K562 (cell line): Measurements from ENCODE around the gene CRK. TPM values are rescaled to one million over a fixed set of nuclear protein-coding genes. Genes with fewer than 3 reads are reported as not detected.

ENCODE experiments used
- ATAC-seq: fragments of 200-7000 bp; cut with Tn5 transposase; 3 replicates; pipeline ENCODE4 v1.9.1; 2020; ENCODE audit warnings: moderate library complexity
- BruUV-seq: library from RNA; stranded (reverse); fragments of 400-500 nt; replicated peaks from 2 replicates; lab custom pipeline; 2021; lab: Mats Ljungman, UMichigan
- CTCF ChIA-PET: fragments of 300-600 bp; formaldehyde crosslinking; extraction: SDS; loops from one replicate; lab custom pipeline; 2021; ENCODE audit warnings: low intra/inter-chr PET ratio; lab: Yijun Ruan, JAX
- POLR2A ChIA-PET: fragments of 300-600, 350-650 bp; sonication (Branson Sonifier 250); formaldehyde crosslinking; extraction: SDS; loops from one replicate; lab custom pipeline; 2021; ENCODE audit warnings: antibody characterized with exemption, inconsistent platforms; lab: Yijun Ruan, JAX
- DNase-seq, 4 experiments: peaks; one replicate each; pipeline versions ENCODE4 v3.0.0 to v3.0.0-alpha.2; 2011 to 2018; ENCODE audit warnings: low spot score in 3 of 4, mixed read lengths in 3 of 4; ENCODE audit errors: extremely low read depth in 1 of 4
- FAIRE-seq: peaks from 2 replicates; lab custom pipeline; 2011; peaks lifted over from hg19 to GRCh38; lab: Jason Lieb, UNC
- H2AFZ ChIP-seq: 2 replicates; pipeline ENCODE4 v1.6.0; 2011; ENCODE audit warnings: low read depth, low read length, control low read depth, inconsistent platforms
- H3K27ac ChIP-seq: fragments of 200-600 bp; 3 replicates; pipeline ENCODE4 v1.8.0; 2011; ENCODE audit warnings: low read depth, mild to moderate bottlenecking, control low read depth, inconsistent platforms, low read length, moderate library complexity, mixed read lengths; ENCODE audit errors: extremely low read depth
- H3K27me3 ChIP-seq, 2 experiments: fragments of 300-600 bp in 1 of 2; 2 replicates in 1 of 2; 3 replicates in 1 of 2; pipeline versions ENCODE4 v1.6.0 to v1.8.0; 2011; ENCODE audit warnings: inconsistent platforms in 2 of 2, low read length in 2 of 2, mild to moderate bottlenecking in 1 of 2, mixed read lengths in 1 of 2, moderate library complexity in 1 of 2; ENCODE audit not compliant: control insufficient read depth in 2 of 2, insufficient read depth in 2 of 2
- H3K36me3 ChIP-seq: fragments of 300-600 bp; 3 replicates; pipeline ENCODE4 v1.8.0; 2011; ENCODE audit warnings: mild to moderate bottlenecking, low read length, inconsistent platforms; ENCODE audit not compliant: control insufficient read depth, insufficient read depth
- H3K4me1 ChIP-seq, 2 experiments: fragments of 200-600 bp in 1 of 2; replicated peaks in 1 of 2; 2 replicates in 1 of 2; 3 replicates in 1 of 2; pipeline versions ENCODE4 v1.5.1 to v1.8.0; 2011; ENCODE audit warnings: inconsistent platforms in 2 of 2, low read length in 2 of 2, mild to moderate bottlenecking in 1 of 2, mixed read lengths in 1 of 2, moderate library complexity in 1 of 2; ENCODE audit not compliant: control insufficient read depth in 2 of 2, insufficient read depth in 2 of 2
- H3K4me2 ChIP-seq: 2 replicates; pipeline ENCODE4 v1.6.1; 2011; ENCODE audit warnings: low read length, control low read depth, inconsistent platforms, mixed read lengths; ENCODE audit not compliant: insufficient read depth
- H3K4me3 ChIP-seq: fragments of 200-600 bp; sonication (generic), shearing (Covaris generic); 2 replicates; pipeline ENCODE4 v1.5.1; 2016; ENCODE audit warnings: control low read depth, inconsistent platforms
- H3K79me2 ChIP-seq: fragments of 200-600 bp; 3 replicates; pipeline ENCODE4 v1.8.0; 2011; ENCODE audit warnings: low read length, inconsistent platforms; ENCODE audit not compliant: control insufficient read depth, insufficient read depth
- H3K9ac ChIP-seq, 2 experiments: 2 replicates each; pipeline versions ENCODE4 v1.6.0 to v1.6.1; 2011; ENCODE audit warnings: low read depth in 2 of 2, low read length in 2 of 2, control low read depth in 1 of 2, inconsistent platforms in 1 of 2, mild to moderate bottlenecking in 1 of 2, mixed read lengths in 1 of 2; ENCODE audit not compliant: insufficient read depth in 1 of 2
- H3K9me1 ChIP-seq: one replicate; pipeline ENCODE4 v1.6.0; 2011; ENCODE audit warnings: inconsistent platforms, mild to moderate bottlenecking, low read length, moderate library complexity; ENCODE audit not compliant: control insufficient read depth, insufficient read depth
- H3K9me3 ChIP-seq: replicated peaks from 2 replicates; pipeline ENCODE4 v1.5.1; 2011; ENCODE audit warnings: low read depth, low read length, inconsistent platforms; ENCODE audit not compliant: control insufficient read depth, insufficient read depth
- H4K20me1 ChIP-seq: replicated peaks from 2 replicates; pipeline ENCODE4 v1.6.1; 2011; ENCODE audit warnings: low read length, inconsistent platforms, mixed read lengths; ENCODE audit not compliant: control insufficient read depth, insufficient read depth
- CXXC5 ChIP-seq: fragments of 250-450 bp; sonication (Bioruptor Pico); IDR thresholded peaks from 2 replicates; pipeline ENCODE4 v1.8.0; 2022; ENCODE audit warnings: inconsistent platforms, mild to moderate bottlenecking, moderate library complexity
- EHMT2 ChIP-seq: fragments of 450-650 bp; IDR thresholded peaks from 2 replicates; pipeline ENCODE4 v1.6.1; 2018; ENCODE audit warnings: antibody characterized with exemption
- GABPA ChIP-seq: fragments of 200-800 bp; sonication (Bioruptor generic); conservative IDR thresholded peaks from 2 replicates; pipeline ENCODE4 v1.6.1; 2016; ENCODE audit warnings: low read depth, missing genetic modification characterization, missing compliant biosample characterization
- HDAC2 ChIP-seq: fragments of 450-650 bp; IDR thresholded peaks from 2 replicates; pipeline ENCODE4 v1.6.1; 2016; ENCODE audit warnings: mild to moderate bottlenecking
- ID3 ChIP-seq, 2 experiments: fragments of 250-450 bp in 1 of 2; fragments of 450-650 bp in 1 of 2; sonication (Bioruptor Pico) in 1 of 2; IDR thresholded peaks; 2 replicates each; pipeline versions ENCODE4 v1.6.1 to v1.8.0; 2016 to 2021; ENCODE audit warnings: mild to moderate bottlenecking in 2 of 2, moderate library complexity in 2 of 2, missing compliant biosample characterization in 1 of 2, missing genetic modification characterization in 1 of 2
- KDM4B ChIP-seq, 2 experiments: fragments of 450-650 bp in 1 of 2; sonication (generic) in 1 of 2; IDR thresholded peaks; 2 replicates each; pipeline ENCODE4 v1.6.1; 2016 to 2017; ENCODE audit warnings: borderline replicate concordance in 2 of 2, antibody characterized with exemption in 1 of 2, low read depth in 1 of 2, mild to moderate bottlenecking in 1 of 2
- SPI1 ChIP-seq: IDR thresholded peaks from 2 replicates; pipeline ENCODE4 v1.6.1; 2011; ENCODE audit warnings: low read depth, low read length, control low read depth, borderline replicate concordance
- SUPT5H ChIP-seq: fragments of 450-650 bp; IDR thresholded peaks from 2 replicates; pipeline ENCODE4 v1.6.1; 2016
- TAF9B ChIP-seq: fragments of 450-650 bp; IDR thresholded peaks from 2 replicates; pipeline ENCODE4 v1.6.1; 2018; ENCODE audit warnings: mild to moderate bottlenecking; ENCODE audit not compliant: partially characterized antibody
- TOE1 ChIP-seq, 2 experiments: fragments of 450-650 bp in 1 of 2; sonication (generic) in 1 of 2; formaldehyde crosslinking in 1 of 2; IDR thresholded peaks; 2 replicates each; pipeline versions ENCODE4 v1.7.1 to v1.8.0; 2016 to 2022; ENCODE audit warnings: borderline replicate concordance in 2 of 2, mild to moderate bottlenecking in 2 of 2, antibody characterized with exemption in 1 of 2, inconsistent platforms in 1 of 2, low read depth in 1 of 2, missing genetic modification reagents in 1 of 2, moderate library complexity in 1 of 2
- ZBTB5 ChIP-seq: fragments of 450-650 bp; IDR thresholded peaks from 2 replicates; pipeline ENCODE4 v1.6.1; 2017; ENCODE audit warnings: antibody characterized with exemption
- ZNF639 ChIP-seq, 2 experiments: fragments of 200-800 bp in 1 of 2; sonication (Bioruptor generic) in 1 of 2; sonication (generic) in 1 of 2; formaldehyde crosslinking in 1 of 2; IDR thresholded peaks in 1 of 2; conservative IDR thresholded peaks in 1 of 2; 2 replicates each; pipeline versions ENCODE4 v1.5.0 to v1.6.1; 2016 to 2020; ENCODE audit warnings: missing compliant biosample characterization in 1 of 2, missing genetic modification characterization in 1 of 2, missing genetic modification reagents in 1 of 2
- ZNF740 ChIP-seq, 3 experiments: fragments of 200-800 bp in 1 of 3; sonication (Bioruptor generic) in 1 of 3; sonication (generic) in 1 of 3; formaldehyde crosslinking in 1 of 3; IDR thresholded peaks; 2 replicates each; pipeline versions ENCODE4 v1.6.1 to v1.8.0; 2016 to 2022; ENCODE audit warnings: mild to moderate bottlenecking in 2 of 3, missing compliant biosample characterization in 2 of 3, missing genetic modification characterization in 2 of 3, missing genetic modification reagents in 1 of 3
- WGBS: fragments of 100-300 bp; shearing (Covaris generic); methylation state at CpG from one replicate; pipeline ENCODE4 v1.1.6; 2016; ENCODE audit warnings: low coverage, mixed read lengths; ENCODE audit not compliant: insufficient coverage; ENCODE audit errors: missing lambda C conversion rate; 5-methylcytosine and 5-hydroxymethylcytosine counted together
- in situ Hi-C: fragments of 300-500 bp; cut with MboI; formaldehyde crosslinking; loops from 4 replicates; pipeline ENCODE4 v1.15.0; 2018; ENCODE audit warnings: inconsistent platforms, mixed read lengths
- intact Hi-C: fragments of 100-400 bp; cut with micrococcal nuclease; formaldehyde crosslinking; loops from 2 replicates; pipeline ENCODE4 v1.14.2; 2022
- polyA plus RNA-seq, 8 experiments: library from polyadenylated mRNA; depleted of rRNA in 4 of 8; stranded (reverse) in 5 of 8; unstranded in 3 of 8; fragments of >200 nt; fragmentation: Nextera tagmentation in 2 of 8; fragmentation: Illumina TruSeq in 1 of 8; extraction: Ambion mirVana in 2 of 8; extraction: Trizol in 1 of 8; gene quantifications; 2 replicates each; pipeline versions ENCODE4 v1.2.1 to v1.2.3, GENCODE V29; 2011 to 2014; ENCODE audit warnings: inconsistent platforms in 1 of 8, missing spikeins in 1 of 8
- total RNA-seq, 7 experiments: library from RNA; depleted of rRNA in 6 of 7; stranded (reverse); fragments of >200 nt in 6 of 7; fragmentation: Illumina TruSeq in 2 of 7; extraction: Trizol in 2 of 7; gene quantifications; 2 replicates each; pipeline versions ENCODE4 v1.2.1 to v1.2.3, GENCODE V29; 2011 to 2021; ENCODE audit warnings: low replicate concordance in 1 of 7

Gene CRK
- total and polyA plus RNA-seq, 9 of the 15 experiments (the other 6 are each of a cell fraction or from before 2014, with no cell fraction given), result 13.1 to 40.2 (median 26.1) TPM

- H4K20me1 ChIP-seq, result no peaks in the 10 kb centered on the region
- H2AFZ ChIP-seq, result peak overlapping the region; percentile 80
- no peaks in the 10 kb centered on the region for H3K9me1 ChIP-seq
- H3K36me3 ChIP-seq, result no peaks in the 10 kb centered on the region
- intact Hi-C loops (no loop called here), in situ Hi-C loops (no loop called here)
- H3K9ac ChIP-seq, result peak overlapping the region; percentile 71 to 92
- DNase-seq (peak; percentile 65 to 83 (median 76)), FAIRE-seq (peak; percentile 81), ATAC-seq (peak; percentile 80)
- H3K79me2 ChIP-seq, result peaks cover 16% of the 10 kb centered on the region
- WGBS, result 0% methylated on average over 22 of the region's 52 CpGs
- H3K27ac ChIP-seq, result peak overlapping the region; percentile 86
- H3K4me1 ChIP-seq, result peaks cover 9 to 71% of the 10 kb centered on the region in 2 experiments; a peak in 4 of 5 replicates
- H3K4me2 ChIP-seq, result peak overlapping the region; percentile 81
- POLR2A ChIA-PET, result interaction anchor here (0.6 to 0.7 kb wide), 2 partner anchors 10 to 26 kb away, joined by 3 to 4 read pairs; partner anchors contain the start of gene INPP5K
- no peaks in the 10 kb centered on the region for H3K27me3 ChIP-seq
- H3K4me3 ChIP-seq, result peak overlapping the region; percentile 63
- no peaks in the 10 kb centered on the region for H3K9me3 ChIP-seq
- BruUV-seq, result no TSS peak
- CTCF ChIA-PET, result no interaction called here
- TF ChIP-seq ZNF639 (CRISPR knock-in tag; conservative IDR thresholded peaks at IDR 0.05 in 1 of 2, IDR thresholded peaks at IDR 0.05 in 1 of 2) (peak in 1 of 2 experiments; percentile 34; a peak in 1 of 4 replicates), GABPA (tag) (peak; percentile 70), ZBTB5 (no peak), ID3 (CRISPR knock-in tag; IDR thresholded peaks at IDR 0.05) (no peak), ID3 (tag; IDR thresholded peaks at IDR 0.05) (peak; percentile 69), TAF9B (peak; percentile 74), SUPT5H (peak; percentile 62), TOE1 (IDR thresholded peaks at IDR 0.05; ENCODE audit: borderline replicate concordance) (peak; percentile 33; the same call in 1 of the 2 replicates), TOE1 (CRISPR knock-in tag; IDR thresholded peaks at IDR 0.05; ENCODE audit: borderline replicate concordance, low read depth) (no peak), SPI1 (0 out of 2 replicates have a peak, but pooled peaks have one; percentile 12), ZNF740 (CRISPR knock-in tag; IDR thresholded peaks at IDR 0.05) (peak; percentile 76), ZNF740 (tag; IDR thresholded peaks at IDR 0.05) (peak in 1 of 2 experiments; percentile 60; a peak in 2 of 4 replicates), HDAC2 (peak; percentile 76), EHMT2 (no peak), KDM4B (IDR thresholded peaks at IDR 0.05; ENCODE audit: borderline replicate concordance in 2 of 2, low read depth in 1 of 2) (no peak), CXXC5 (CRISPR knock-in tag) (peak; percentile 92)
Observed at GRCh38 chr17:1490643-1491442, 34.8 kb upstream of the CRK start.
